Body of pancreas (tissue), 4 donors: ENCODE data around the gene USP27X.

ENCODE experiments used
- CTCF ChIP-seq, 7 experiments: fragments of 450-650 bp in 4 of 7; fragments of 200-600 bp in 3 of 7; sonication (generic) in 3 of 7; IDR thresholded peaks; one replicate each; pipeline ENCODE4 v1.5.1; 2016 to 2019; ENCODE audit warnings: antibody characterized with exemption in 7 of 7
- POLR2A ChIP-seq, 3 donors: fragments of 450-650 bp; IDR thresholded peaks; one replicate each; pipeline ENCODE4 v1.6.1; 2016; ENCODE audit warnings: antibody characterized with exemption in 3 of 3, mild to moderate bottlenecking in 2 of 3

- TF ChIP-seq CTCF (IDR thresholded peaks at IDR 0.05) (no peak), POLR2A (IDR thresholded peaks at IDR 0.05) (no peak)
These were observed 32.8 kb upstream of the USP27X start for GRCh38 chrX:49846522-49846921.
